ENCODE data around the gene NDUFV1.
"Not testable (repeated sequence)": the region's sequence is repeated elsewhere in the genome, so short reads cannot be mapped to it uniquely, and the experiment has no call there.

DNA sequence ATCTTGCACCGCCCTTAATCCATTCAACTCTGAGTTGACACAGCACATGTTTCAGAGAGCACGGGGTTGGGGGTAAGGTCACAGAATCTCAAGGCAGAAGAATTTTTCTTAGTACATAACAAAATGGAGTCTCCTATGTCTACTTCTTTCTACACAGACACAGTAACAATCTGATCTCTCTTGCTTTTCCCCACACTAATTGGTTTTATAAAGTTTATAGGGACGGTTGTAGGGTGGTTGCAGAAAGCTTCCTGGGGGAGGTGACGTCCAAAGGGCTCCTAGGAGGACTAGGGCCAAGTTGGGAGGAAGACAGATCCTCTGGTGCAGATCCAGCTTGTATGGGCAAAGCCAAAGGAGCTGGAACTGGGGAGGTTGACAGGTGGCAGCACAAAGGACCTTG, 2.6 kb upstream of the NDUFV1 start:
- TF ChIP-seq, protein P1, sequence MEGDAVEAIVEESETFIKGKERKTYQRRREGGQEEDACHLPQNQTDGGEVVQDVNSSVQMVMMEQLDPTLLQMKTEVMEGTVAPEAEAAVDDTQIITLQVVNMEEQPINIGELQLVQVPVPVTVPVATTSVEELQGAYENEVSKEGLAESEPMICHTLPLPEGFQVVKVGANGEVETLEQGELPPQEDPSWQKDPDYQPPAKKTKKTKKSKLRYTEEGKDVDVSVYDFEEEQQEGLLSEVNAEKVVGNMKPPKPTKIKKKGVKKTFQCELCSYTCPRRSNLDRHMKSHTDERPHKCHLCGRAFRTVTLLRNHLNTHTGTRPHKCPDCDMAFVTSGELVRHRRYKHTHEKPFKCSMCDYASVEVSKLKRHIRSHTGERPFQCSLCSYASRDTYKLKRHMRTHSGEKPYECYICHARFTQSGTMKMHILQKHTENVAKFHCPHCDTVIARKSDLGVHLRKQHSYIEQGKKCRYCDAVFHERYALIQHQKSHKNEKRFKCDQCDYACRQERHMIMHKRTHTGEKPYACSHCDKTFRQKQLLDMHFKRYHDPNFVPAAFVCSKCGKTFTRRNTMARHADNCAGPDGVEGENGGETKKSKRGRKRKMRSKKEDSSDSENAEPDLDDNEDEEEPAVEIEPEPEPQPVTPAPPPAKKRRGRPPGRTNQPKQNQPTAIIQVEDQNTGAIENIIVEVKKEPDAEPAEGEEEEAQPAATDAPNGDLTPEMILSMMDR (IDR thresholded peaks at IDR 0.05), result not testable (repeated sequence)
- TF ChIP-seq POLR2A (IDR thresholded peaks at IDR 0.05), result not testable (repeated sequence)
